Vagina (tissue), 2 donors: Measurements from ENCODE around the gene KIAA0408.

Source experiments
- CTCF ChIP-seq, 3 experiments: fragments of 450-650 bp in 2 of 3; fragments of 200-600 bp in 1 of 3; sonication (generic) in 1 of 3; IDR thresholded peaks; one replicate each; pipeline ENCODE4 v1.5.1; 2017 to 2019; ENCODE audit warnings: antibody characterized with exemption in 3 of 3, mild to moderate bottlenecking in 2 of 3, moderate library complexity in 2 of 3
- POLR2A ChIP-seq, 2 donors: fragments of 450-650 bp; IDR thresholded peaks; one replicate each; pipeline ENCODE4 v1.6.1; 2017; ENCODE audit warnings: antibody characterized with exemption in 2 of 2, mild to moderate bottlenecking in 2 of 2, moderate library complexity in 2 of 2

- TF ChIP-seq CTCF (IDR thresholded peaks at IDR 0.05) = no peak
- TF ChIP-seq POLR2A (IDR thresholded peaks at IDR 0.05) = no peak
Measured at GRCh38 chr6:127436578-127437110, 22.5 kb downstream of the KIAA0408 start.
